ENCODE measurements around the gene CHMP2A. TPM values are rescaled to one million over a fixed set of nuclear protein-coding genes. Genes with fewer than 3 reads are reported as not detected.

CHMP2A gene
- total and polyA plus RNA-seq, 5 donors from 2014 or later: 83.1 to 273 (median 216) TPM

GRCh38 chr19:58519087-58519354, 35.9 kb downstream of the CHMP2A start:
- Histone ChIP-seq H3K27ac (ENCODE audit: insufficient read depth, low read length, poor library complexity, severe bottlenecking) (peak overlapping the region; percentile 87), H3K36me3 (ENCODE audit: control insufficient read depth, insufficient read depth, low read length) (peaks cover 4% of the 10 kb centered on the region), H3K9me3 (ENCODE audit: control insufficient read depth in 2 of 2, low read length in 2 of 2) (no peaks in the 10 kb centered on the region), H3K27me3 (ENCODE audit: control insufficient read depth, insufficient read depth, low read length) (no peaks in the 10 kb centered on the region), H3K4me1 (ENCODE audit: control insufficient read depth, insufficient read depth, low read length, poor library complexity, severe bottlenecking) (peaks cover 26% of the 10 kb centered on the region), H3K4me3 (ENCODE audit: low read depth, low read length) (peak overlapping the region; percentile 65)
- Mint-ChIP-seq H3K4me3 (peak overlapping the region; percentile 95 to 99 (median 97)), H3K36me3 (no peaks in the 10 kb centered on the region), H3K9me3 (peaks cover 0 to 1% (median 0%) of the 10 kb centered on the region in 7 donors), H3K27ac (peak overlapping the region; percentile 95 to 99 (median 97)), H3K27me3 (no peaks in the 10 kb centered on the region), H3K4me1 (peaks cover 7 to 53% (median 25%) of the 10 kb centered on the region in 4 donors)
- ATAC-seq (ENCODE audit: low read depth in 2 of 2) (no peak), DNase-seq (peak; percentile 28 to 69 (median 33))

- Histone ChIP-seq H3K27me3 (ENCODE audit: control insufficient read depth, insufficient read depth, low read length) (no peaks in the 10 kb centered on the region), H3K9me3 (ENCODE audit: control insufficient read depth in 2 of 2, low read length in 2 of 2) (no peaks in the 10 kb centered on the region), H3K36me3 (ENCODE audit: control insufficient read depth, insufficient read depth, low read length) (peaks cover 4% of the 10 kb centered on the region), H3K4me3 (ENCODE audit: low read depth, low read length) (peak overlapping the region; percentile 65), H3K27ac (ENCODE audit: insufficient read depth, low read length, poor library complexity, severe bottlenecking) (peak overlapping the region; percentile 87), H3K4me1 (ENCODE audit: control insufficient read depth, insufficient read depth, low read length, poor library complexity, severe bottlenecking) (peaks cover 31% of the 10 kb centered on the region)
- Mint-ChIP-seq H3K36me3 (no peaks in the 10 kb centered on the region), H3K4me1 (peaks cover 7 to 58% (median 25%) of the 10 kb centered on the region in 4 donors), H3K4me3 (peak overlapping the region; percentile 95 to 99 (median 97)), H3K27me3 (no peaks in the 10 kb centered on the region), H3K27ac (peak overlapping the region; percentile 95 to 99 (median 97)), H3K9me3 (peaks cover 0 to 1% (median 0%) of the 10 kb centered on the region in 7 donors)
- DNase-seq (no peak), ATAC-seq (ENCODE audit: low read depth in 2 of 2) (no peak)
These were observed 36.4 kb downstream of the CHMP2A start for GRCh38 chr19:58518256-58519086.

GRCh38 chr19:58516964-58517833, 37.7 kb downstream of the CHMP2A start:
- peaks cover 7 to 58% (median 24%) of the 10 kb centered on the region in 4 donors for H3K4me1 Mint-ChIP-seq
- Histone ChIP-seq H3K36me3 (ENCODE audit: control insufficient read depth, insufficient read depth, low read length) (peaks cover 4% of the 10 kb centered on the region), H3K27me3 (ENCODE audit: control insufficient read depth, insufficient read depth, low read length) (no peaks in the 10 kb centered on the region), H3K4me1 (ENCODE audit: control insufficient read depth, insufficient read depth, low read length, poor library complexity, severe bottlenecking) (peaks cover 34% of the 10 kb centered on the region), H3K27ac (ENCODE audit: insufficient read depth, low read length, poor library complexity, severe bottlenecking) (no peak overlapping the region), H3K9me3 (ENCODE audit: control insufficient read depth in 2 of 2, low read length in 2 of 2) (no peaks in the 10 kb centered on the region), H3K4me3 (ENCODE audit: low read depth, low read length) (no peak overlapping the region)
- H3K4me3 Mint-ChIP-seq: peak overlapping the region in 1 of 4 donors; percentile 90
- DNase-seq (no peak), ATAC-seq (ENCODE audit: low read depth in 2 of 2) (no peak)
- no peak overlapping the region for H3K27ac Mint-ChIP-seq
- no peaks in the 10 kb centered on the region for H3K36me3 Mint-ChIP-seq
- H3K27me3 Mint-ChIP-seq: no peaks in the 10 kb centered on the region
- H3K9me3 Mint-ChIP-seq: peaks cover 0 to 1% (median 0%) of the 10 kb centered on the region in 7 donors

GRCh38 chr19:58516246-58516836, 38.6 kb downstream of the CHMP2A start:
- Mint-ChIP-seq H3K27me3 (no peaks in the 10 kb centered on the region), H3K4me1 (peaks cover 5 to 55% (median 24%) of the 10 kb centered on the region in 4 donors), H3K36me3 (no peaks in the 10 kb centered on the region), H3K9me3 (peaks cover 0 to 1% (median 0%) of the 10 kb centered on the region in 7 donors), H3K4me3 (peak overlapping the region in 2 of 4 donors; percentile 27 to 82), H3K27ac (no peak overlapping the region)
- no peaks in the 10 kb centered on the region for H3K27me3 ChIP-seq (ENCODE audit: control insufficient read depth, insufficient read depth, low read length)
- H3K4me3 ChIP-seq (ENCODE audit: low read depth, low read length): no peak overlapping the region
- H3K4me1 ChIP-seq (ENCODE audit: control insufficient read depth, insufficient read depth, low read length, poor library complexity, severe bottlenecking): peaks cover 34% of the 10 kb centered on the region
- H3K9me3 ChIP-seq (ENCODE audit: control insufficient read depth in 2 of 2, low read length in 2 of 2): no peaks in the 10 kb centered on the region
- H3K27ac ChIP-seq (ENCODE audit: insufficient read depth, low read length, poor library complexity, severe bottlenecking): no peak overlapping the region
- DNase-seq (no peak), ATAC-seq (ENCODE audit: low read depth in 2 of 2) (no peak)
- H3K36me3 ChIP-seq (ENCODE audit: control insufficient read depth, insufficient read depth, low read length): peaks cover 4% of the 10 kb centered on the region

GRCh38 chr19:58515259-58515658, 39.6 kb downstream of the CHMP2A start:
- Mint-ChIP-seq H3K36me3 (no peaks in the 10 kb centered on the region), H3K9me3 (no peaks in the 10 kb centered on the region), H3K27me3 (no peaks in the 10 kb centered on the region), H3K4me1 (peaks cover 4 to 53% (median 21%) of the 10 kb centered on the region in 4 donors), H3K4me3 (peak overlapping the region in 3 of 4 donors; percentile 22 to 82 (median 77)), H3K27ac (peak overlapping the region in 1 of 3 donors; percentile 80)
- H3K4me1 ChIP-seq (ENCODE audit: control insufficient read depth, insufficient read depth, low read length, poor library complexity, severe bottlenecking): peaks cover 34% of the 10 kb centered on the region
- no peaks in the 10 kb centered on the region for H3K27me3 ChIP-seq (ENCODE audit: control insufficient read depth, insufficient read depth, low read length)
- H3K27ac ChIP-seq (ENCODE audit: insufficient read depth, low read length, poor library complexity, severe bottlenecking): no peak overlapping the region
- H3K4me3 ChIP-seq (ENCODE audit: low read depth, low read length): no peak overlapping the region
- no peak for ATAC-seq (ENCODE audit: low read depth in 2 of 2)
- no peak for DNase-seq
- H3K9me3 ChIP-seq (ENCODE audit: control insufficient read depth in 2 of 2, low read length in 2 of 2): no peaks in the 10 kb centered on the region
- peaks cover 4% of the 10 kb centered on the region for H3K36me3 ChIP-seq (ENCODE audit: control insufficient read depth, insufficient read depth, low read length)

- Histone ChIP-seq H3K36me3 (ENCODE audit: control insufficient read depth, insufficient read depth, low read length) (peaks cover 4% of the 10 kb centered on the region), H3K4me3 (ENCODE audit: low read depth, low read length) (peak overlapping the region; percentile 32), H3K4me1 (ENCODE audit: control insufficient read depth, insufficient read depth, low read length, poor library complexity, severe bottlenecking) (peaks cover 34% of the 10 kb centered on the region), H3K9me3 (ENCODE audit: control insufficient read depth in 2 of 2, low read length in 2 of 2) (no peaks in the 10 kb centered on the region), H3K27ac (ENCODE audit: insufficient read depth, low read length, poor library complexity, severe bottlenecking) (peak overlapping the region; percentile 14), H3K27me3 (ENCODE audit: control insufficient read depth, insufficient read depth, low read length) (no peaks in the 10 kb centered on the region)
- Mint-ChIP-seq H3K4me3 (peak overlapping the region; percentile 61 to 85 (median 81)), H3K36me3 (no peaks in the 10 kb centered on the region), H3K9me3 (no peaks in the 10 kb centered on the region), H3K4me1 (peaks cover 4 to 46% (median 17%) of the 10 kb centered on the region in 4 donors), H3K27ac (peak overlapping the region in 2 of 3 donors; percentile 76 to 82), H3K27me3 (no peaks in the 10 kb centered on the region)
- DNase-seq: no peak
- no peak for ATAC-seq (ENCODE audit: low read depth in 2 of 2)
These were observed 40.3 kb downstream of the CHMP2A start for GRCh38 chr19:58514564-58515022.

Measured in CD4-positive, CD25-positive, alpha-beta regulatory T cell (primary cell).